Stimulated activated naive CD8-positive, alpha-beta T cell treated with anti-CD3 and anti-CD28 coated beads, Interleukin-15, amount 100 ng/mL, for 72 hours (primary cell): Measurements from ENCODE around the gene REC114.
"Not testable (repeated sequence)": the region's sequence is repeated elsewhere in the genome, so short reads cannot be mapped to it uniquely, and the experiment has no call there.

Source experiments
- ATAC-seq: fragments of 150-1000 bp; cut with Tn5 transposase; 2 replicates; pipeline ENCODE4 v1.10.0; 2021; ENCODE audit warnings: mild to moderate bottlenecking, moderate library complexity
- DNase-seq, 2 donors: peaks; one replicate each; pipeline ENCODE4 v3.0.0; 2021 to 2022
- H3K27ac Mint-ChIP-seq, 2 donors: one replicate each; pipeline ENCODE4 v1.8.0; 2022; ENCODE audit warnings: mild to moderate bottlenecking in 2 of 2, mixed read lengths in 2 of 2, moderate library complexity in 2 of 2
- H3K27me3 Mint-ChIP-seq: one replicate; pipeline ENCODE4 v1.8.0; 2022; ENCODE audit warnings: mixed read lengths
- H3K4me1 Mint-ChIP-seq: one replicate; pipeline ENCODE4 v1.8.0; 2022; ENCODE audit warnings: mild to moderate bottlenecking, mixed read lengths
- H3K4me3 Mint-ChIP-seq, 2 donors: one replicate each; pipeline ENCODE4 v1.8.0; 2022; ENCODE audit warnings: mild to moderate bottlenecking in 2 of 2, mixed read lengths in 2 of 2, moderate library complexity in 1 of 2
- H3K9me3 Mint-ChIP-seq, 2 donors: one replicate each; pipeline ENCODE4 v1.8.0; 2022; ENCODE audit warnings: mixed read lengths in 2 of 2

REC114 gene

GRCh38 chr15:73572296-73572695, 129.3 kb downstream of the REC114 start:
- Mint-ChIP-seq H3K4me1 (peaks cover 6% of the 10 kb centered on the region), H3K9me3 (no peaks in the 10 kb centered on the region), H3K4me3 (no peak overlapping the region), H3K27ac (peak overlapping the region in 1 of 2 donors; percentile 22), H3K27me3 (no peaks in the 10 kb centered on the region)
- ATAC-seq (no peak), DNase-seq (no peak)

GRCh38 chr15:73573037-73573436, 130.1 kb downstream of the REC114 start:
- Mint-ChIP-seq H3K27me3 (no peaks in the 10 kb centered on the region), H3K4me1 (peaks cover 6% of the 10 kb centered on the region), H3K4me3 (no peak overlapping the region), H3K9me3 (no peaks in the 10 kb centered on the region), H3K27ac (no peak overlapping the region)
- DNase-seq (no peak), ATAC-seq (no peak)

- no peak for DNase-seq
- no peak for ATAC-seq
- Mint-ChIP-seq H3K27me3 (no peaks in the 10 kb centered on the region), H3K4me1 (peaks cover 6% of the 10 kb centered on the region), H3K4me3 (no peak overlapping the region), H3K27ac (peak overlapping the region in 1 of 2 donors; percentile 66), H3K9me3 (no peaks in the 10 kb centered on the region)
Observed at GRCh38 chr15:73573572-73573971, 130.6 kb downstream of the REC114 start.

GRCh38 chr15:73575636-73576247, 132.8 kb downstream of the REC114 start:
- no peak for DNase-seq
- no peak for ATAC-seq
- H3K27me3 Mint-ChIP-seq = no peaks in the 10 kb centered on the region
- H3K4me1 Mint-ChIP-seq = peaks cover 6% of the 10 kb centered on the region
- peak overlapping the region in 1 of 2 donors; percentile 29 for H3K27ac Mint-ChIP-seq
- H3K9me3 Mint-ChIP-seq = no peaks in the 10 kb centered on the region
- no peak overlapping the region for H3K4me3 Mint-ChIP-seq

GRCh38 chr15:73577593-73577992, 134.6 kb downstream of the REC114 start:
- H3K27ac Mint-ChIP-seq = peak overlapping the region in 1 of 2 donors; percentile 44
- not testable (repeated sequence) for ATAC-seq, H3K4me1 Mint-ChIP-seq, H3K4me3 Mint-ChIP-seq, H3K9me3 Mint-ChIP-seq, DNase-seq, H3K27me3 Mint-ChIP-seq

GRCh38 chr15:73578026-73578425, 135.1 kb downstream of the REC114 start:
- no peaks in the 10 kb centered on the region for H3K27me3 Mint-ChIP-seq
- no peak for DNase-seq
- H3K4me3 Mint-ChIP-seq = no peak overlapping the region
- no peaks in the 10 kb centered on the region for H3K9me3 Mint-ChIP-seq
- no peaks in the 10 kb centered on the region for H3K4me1 Mint-ChIP-seq
- no peak for ATAC-seq
- H3K27ac Mint-ChIP-seq = no peak overlapping the region

GRCh38 chr15:73582851-73583379, 140.0 kb downstream of the REC114 start:
- H3K27ac Mint-ChIP-seq = no peak overlapping the region
- H3K9me3 Mint-ChIP-seq = no peaks in the 10 kb centered on the region
- peaks cover 12% of the 10 kb centered on the region for H3K4me1 Mint-ChIP-seq
- H3K4me3 Mint-ChIP-seq = no peak overlapping the region
- no peaks in the 10 kb centered on the region for H3K27me3 Mint-ChIP-seq
- ATAC-seq (no peak), DNase-seq (no peak)

- peak; percentile 81 for ATAC-seq
- Mint-ChIP-seq H3K4me3 (no peak overlapping the region), H3K27me3 (no peaks in the 10 kb centered on the region), H3K9me3 (no peaks in the 10 kb centered on the region), H3K4me1 (peaks cover 12% of the 10 kb centered on the region), H3K27ac (peak overlapping the region in 1 of 2 donors; percentile 67)
- DNase-seq = peak in 1 of 2 donors; percentile 13
Observed at GRCh38 chr15:73583544-73583943, 140.6 kb downstream of the REC114 start.

GRCh38 chr15:73584699-73585420, 141.9 kb downstream of the REC114 start:
- H3K27me3 Mint-ChIP-seq = no peaks in the 10 kb centered on the region
- H3K9me3 Mint-ChIP-seq = no peaks in the 10 kb centered on the region
- peaks cover 12% of the 10 kb centered on the region for H3K4me1 Mint-ChIP-seq
- no peak overlapping the region for H3K4me3 Mint-ChIP-seq
- DNase-seq (no peak), ATAC-seq (peak; percentile 39)
- H3K27ac Mint-ChIP-seq = peak overlapping the region in 1 of 2 donors; percentile 21

GRCh38 chr15:73585871-73586654, 143.1 kb downstream of the REC114 start:
- Mint-ChIP-seq H3K4me1 (peaks cover 12% of the 10 kb centered on the region), H3K27ac (peak overlapping the region; percentile 34 to 74), H3K27me3 (no peaks in the 10 kb centered on the region), H3K9me3 (no peaks in the 10 kb centered on the region), H3K4me3 (no peak overlapping the region)
- ATAC-seq (peak; percentile 44), DNase-seq (no peak)

- peaks cover 12% of the 10 kb centered on the region for H3K4me1 Mint-ChIP-seq
- ATAC-seq (no peak), DNase-seq (no peak)
- H3K4me3 Mint-ChIP-seq = no peak overlapping the region
- no peaks in the 10 kb centered on the region for H3K27me3 Mint-ChIP-seq
- no peaks in the 10 kb centered on the region for H3K9me3 Mint-ChIP-seq
- no peak overlapping the region for H3K27ac Mint-ChIP-seq
Observed at GRCh38 chr15:73589766-73590165, 146.8 kb downstream of the REC114 start.

GRCh38 chr15:73590263-73590662, 147.3 kb downstream of the REC114 start:
- Mint-ChIP-seq H3K27me3 (no peaks in the 10 kb centered on the region), H3K9me3 (no peaks in the 10 kb centered on the region), H3K4me1 (peaks cover 12% of the 10 kb centered on the region), H3K27ac (no peak overlapping the region), H3K4me3 (no peak overlapping the region)
- ATAC-seq (no peak), DNase-seq (no peak)

GRCh38 chr15:73593304-73594074, 150.5 kb downstream of the REC114 start:
- Mint-ChIP-seq H3K4me1 (peaks cover 14% of the 10 kb centered on the region), H3K4me3 (no peak overlapping the region), H3K27ac (no peak overlapping the region), H3K27me3 (no peaks in the 10 kb centered on the region), H3K9me3 (no peaks in the 10 kb centered on the region)
- ATAC-seq (no peak), DNase-seq (no peak)

- Mint-ChIP-seq H3K27ac (no peak overlapping the region), H3K4me3 (no peak overlapping the region), H3K4me1 (peaks cover 14% of the 10 kb centered on the region), H3K27me3 (no peaks in the 10 kb centered on the region), H3K9me3 (no peaks in the 10 kb centered on the region)
- no peak for ATAC-seq
- no peak for DNase-seq
Observed at GRCh38 chr15:73594109-73594508, 151.1 kb downstream of the REC114 start.

GRCh38 chr15:73596174-73596573, 153.2 kb downstream of the REC114 start:
- ATAC-seq (no peak), DNase-seq (no peak)
- Mint-ChIP-seq H3K9me3 (no peaks in the 10 kb centered on the region), H3K4me1 (peaks cover 14% of the 10 kb centered on the region), H3K27ac (peak overlapping the region in 1 of 2 donors; percentile 34), H3K4me3 (no peak overlapping the region), H3K27me3 (no peaks in the 10 kb centered on the region)
